HG03025 (cell line): ENCODE results near the gene TSGA10IP.

Source experiments
- ATAC-seq: cut with Tn5 transposase; IDR thresholded peaks from one replicate; pipeline ENCODE4 v1.9.1; 2021; ENCODE audit warnings: mild to moderate bottlenecking, moderate library complexity; ENCODE audit not compliant: unreplicated experiment, low FRiP score

The TSGA10IP gene

DNA sequence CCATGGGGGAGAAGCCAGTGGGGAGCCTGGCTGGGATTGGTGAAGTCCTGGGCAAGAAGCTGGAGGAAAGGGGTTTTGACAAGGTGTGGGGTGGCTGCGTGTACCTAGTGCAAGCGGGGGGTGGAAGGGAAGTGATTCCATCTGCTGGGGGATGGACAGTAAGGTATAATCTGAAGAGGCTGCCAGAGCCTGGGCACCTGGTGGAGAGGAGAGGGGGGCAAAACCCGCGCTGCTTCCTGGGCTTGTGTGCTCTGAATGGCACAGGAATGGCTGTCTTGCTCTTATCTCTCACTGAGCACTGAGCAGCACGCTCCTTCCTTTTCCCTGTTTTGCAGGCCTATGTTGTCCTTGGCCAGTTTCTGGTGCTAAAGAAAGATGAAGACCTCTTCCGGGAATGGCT is 58.0 kb downstream of the TSGA10IP start:
- no peak for ATAC-seq

DNA sequence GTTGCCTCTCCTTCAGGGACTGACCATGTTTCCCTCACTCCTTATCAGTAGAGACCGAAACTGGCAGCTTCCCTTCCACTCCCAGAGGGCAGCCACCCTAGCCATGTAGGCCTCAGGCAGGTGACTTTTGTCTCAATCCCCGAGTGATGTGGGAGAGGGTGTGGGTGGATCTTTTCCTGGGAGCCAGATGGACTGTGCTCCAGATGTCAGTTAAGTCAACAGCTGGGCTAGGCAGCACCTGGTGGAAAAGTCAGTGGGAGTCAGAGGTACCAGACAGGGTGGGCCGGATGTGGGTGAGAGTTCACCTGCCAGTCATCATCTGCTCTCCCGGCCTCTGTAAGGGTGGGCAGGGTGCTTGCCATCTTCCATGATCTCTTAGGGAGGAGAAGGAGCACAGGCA is 58.9 kb downstream of the TSGA10IP start:
- no peak for ATAC-seq

DNA sequence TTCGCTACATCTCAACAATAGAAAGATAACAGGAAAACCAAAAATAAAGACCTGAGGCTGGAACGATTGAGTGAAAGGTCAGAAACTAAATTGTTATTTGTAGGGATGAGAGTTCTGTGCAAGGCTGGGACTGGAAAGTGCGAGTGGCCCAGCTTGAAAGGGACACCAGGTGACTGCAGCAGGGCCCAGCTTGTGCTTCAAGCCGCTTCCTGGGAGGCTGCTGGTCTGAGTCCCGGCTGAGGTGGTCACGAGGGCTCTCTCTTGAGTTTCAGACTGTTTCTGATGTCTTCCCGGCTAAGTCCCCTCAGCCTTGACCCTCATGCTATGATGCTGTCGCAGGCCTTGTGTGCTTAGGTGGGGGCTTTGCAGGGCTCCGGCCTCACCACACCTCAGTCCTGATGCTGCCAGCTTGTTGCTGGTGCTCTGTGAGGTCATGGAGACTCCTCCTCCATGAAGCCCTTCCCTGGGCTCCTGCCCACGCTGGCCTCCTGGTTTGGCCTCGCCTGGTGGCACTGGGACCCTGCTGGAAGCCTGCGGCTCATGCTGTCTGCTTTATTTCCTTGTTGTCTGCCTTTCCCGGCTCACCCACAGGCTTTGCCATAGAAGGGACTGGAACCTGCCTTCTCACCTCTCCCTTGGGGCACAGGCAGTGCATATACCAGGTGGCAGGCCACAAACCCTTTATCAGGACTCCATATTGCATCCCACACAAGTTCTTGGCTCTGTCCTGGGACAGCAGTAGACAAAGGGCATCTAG is 61.0 kb downstream of the TSGA10IP start:
- no peak for ATAC-seq

DNA sequence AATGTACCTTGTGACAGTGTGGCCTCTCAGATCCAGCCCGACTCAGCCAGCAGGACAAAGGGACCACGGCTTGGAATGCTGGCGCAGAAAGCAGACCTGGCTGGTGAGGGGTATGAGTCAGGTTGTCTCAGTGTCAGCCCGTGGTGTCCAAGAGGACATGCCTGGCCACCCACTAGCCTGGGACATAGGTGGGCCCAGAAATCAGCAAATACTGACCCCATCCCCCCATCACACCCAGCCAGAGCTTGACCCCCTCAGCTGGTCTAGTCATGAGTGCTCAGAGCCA is 61.6 kb downstream of the TSGA10IP start:
- no peak for ATAC-seq

DNA sequence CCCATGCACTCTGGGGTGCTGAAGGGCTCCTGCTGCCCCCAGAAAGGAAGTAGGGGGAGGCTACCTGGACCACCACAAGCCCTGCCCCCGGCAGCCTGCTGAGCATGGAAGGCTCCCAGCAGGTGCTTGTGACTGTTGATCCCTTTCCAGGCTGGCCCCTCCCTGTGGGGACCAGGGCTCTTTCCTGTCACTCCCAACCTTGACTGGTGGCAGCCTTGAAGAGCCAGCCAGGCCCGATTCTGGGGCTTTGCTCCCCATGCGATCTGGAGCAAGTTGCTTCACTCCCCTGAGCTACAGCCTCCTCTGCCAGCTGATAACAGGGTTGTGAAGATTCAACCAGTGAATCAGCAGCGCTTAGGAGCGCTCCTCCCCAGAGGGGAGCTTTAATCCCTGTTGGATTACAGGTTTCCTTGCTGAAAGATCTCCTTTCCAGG is 61.9 kb downstream of the TSGA10IP start:
- no peak for ATAC-seq

DNA sequence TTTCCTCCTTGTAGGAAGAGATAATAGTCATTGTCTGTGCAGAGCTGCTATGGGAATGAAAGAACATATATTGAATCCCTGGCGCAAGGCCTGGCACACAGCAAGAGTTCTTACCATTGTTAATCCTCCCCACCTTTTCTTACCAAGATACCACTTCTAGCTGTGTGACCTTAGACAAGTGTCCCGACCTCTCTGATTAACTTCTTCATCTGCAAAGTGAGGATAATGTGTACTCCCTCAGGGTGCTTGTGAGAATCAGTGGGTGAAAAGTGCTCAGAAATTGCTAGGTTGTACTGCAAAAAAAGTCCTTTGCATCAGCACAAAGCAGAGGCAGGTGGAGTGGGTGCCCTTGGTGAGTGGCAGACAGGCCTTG is 62.8 kb downstream of the TSGA10IP start:
- no peak for ATAC-seq

DNA sequence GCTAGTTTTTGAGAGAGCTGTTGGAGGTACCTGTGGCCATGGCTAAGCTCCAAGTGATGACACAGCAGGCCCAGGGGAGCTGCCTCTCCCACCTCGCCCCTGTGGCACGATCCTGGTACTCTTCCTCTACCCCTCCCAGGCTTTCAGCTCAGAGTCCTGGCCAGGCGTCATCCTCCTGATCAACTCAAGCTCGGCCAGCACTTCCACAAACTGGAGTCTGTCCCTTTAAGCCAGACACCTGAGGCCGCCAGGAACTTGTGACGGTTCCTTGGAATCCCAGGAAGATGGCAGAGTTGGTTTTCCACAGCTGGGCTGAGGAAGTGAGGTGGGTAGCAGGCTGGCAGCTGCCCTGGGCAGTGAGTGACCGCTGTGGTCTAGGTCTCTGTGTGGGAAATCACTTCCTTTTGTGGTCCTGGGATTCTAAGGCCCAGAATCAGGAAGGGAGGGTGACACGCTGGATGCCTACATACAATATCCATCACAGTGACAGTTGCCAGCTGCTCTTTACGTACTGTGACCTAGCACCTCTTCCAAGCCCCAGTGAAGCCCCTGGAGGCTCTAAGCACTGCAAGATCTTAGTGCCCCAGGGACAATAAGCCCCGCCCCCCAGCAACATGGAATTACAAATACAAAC is 63.3 kb downstream of the TSGA10IP start:
- ATAC-seq = no peak
